ENCODE measurements around the gene TMEM151B. TPM values are rescaled to one million over a fixed set of nuclear protein-coding genes. Genes with fewer than 3 reads are reported as not detected.
"Not testable (repeated sequence)": the region's sequence is repeated elsewhere in the genome, so short reads cannot be mapped to it uniquely, and the experiment has no call there.

The TMEM151B gene
- total RNA-seq, 1 donor from 2014 or later = 0.13 TPM

- Histone ChIP-seq H3K27me3 (no peaks in the 10 kb centered on the region), H3K79me2 (ENCODE audit: low read depth) (no peaks in the 10 kb centered on the region), H3K4me2 (no peak overlapping the region), H2AFZ (replicated peaks) (no peak overlapping the region), H4K20me1 (ENCODE audit: low read depth) (no peaks in the 10 kb centered on the region), H3K27ac (no peak overlapping the region), H3K4me3 (no peak overlapping the region), H3K36me3 (no peaks in the 10 kb centered on the region), H3F3A (ENCODE audit: low read depth) (no peaks in the 10 kb centered on the region), H3K9me3 (ENCODE audit: low read depth) (no peaks in the 10 kb centered on the region), H3K4me1 (no peaks in the 10 kb centered on the region), H3K9ac (no peak overlapping the region)
- H3K9me3 Mint-ChIP-seq = no peaks in the 10 kb centered on the region
- no peaks in the 10 kb centered on the region for H3K27me3 Mint-ChIP-seq (ENCODE audit: insufficient read depth, low read depth)
- no peak overlapping the region for H3K27ac Mint-ChIP-seq
- no peaks in the 10 kb centered on the region for H3K36me3 Mint-ChIP-seq
- TF ChIP-seq EZH2phosphoT487 (IDR thresholded peaks at IDR 0.05) (no peak), EZH2 (IDR thresholded peaks at IDR 0.05) (no peak)
- no peak overlapping the region for H3K4me3 Mint-ChIP-seq
- no peak for DNase-seq (ENCODE audit: low spot score)
- peaks cover 2% of the 10 kb centered on the region for H3K4me1 Mint-ChIP-seq
Observed at GRCh38 chr6:44321210-44321609, 51.0 kb downstream of the TMEM151B start.

- Mint-ChIP-seq H3K4me3 (no peak overlapping the region), H3K9me3 (no peaks in the 10 kb centered on the region), H3K27ac (no peak overlapping the region), H3K4me1 (peaks cover 17% of the 10 kb centered on the region), H3K27me3 (ENCODE audit: insufficient read depth, low read depth) (peaks cover 6% of the 10 kb centered on the region), H3K36me3 (no peaks in the 10 kb centered on the region)
- DNase-seq (ENCODE audit: low spot score) = no peak
- Histone ChIP-seq H3K36me3 (no peaks in the 10 kb centered on the region), H3K27ac (no peak overlapping the region), H4K20me1 (ENCODE audit: low read depth) (no peaks in the 10 kb centered on the region), H3K4me2 (no peak overlapping the region), H3K4me1 (peaks cover 13% of the 10 kb centered on the region), H3K79me2 (ENCODE audit: low read depth) (no peaks in the 10 kb centered on the region), H3K27me3 (peaks cover 7% of the 10 kb centered on the region), H3K9ac (no peak overlapping the region), H3K4me3 (no peak overlapping the region), H3K9me3 (ENCODE audit: low read depth) (no peaks in the 10 kb centered on the region), H3F3A (ENCODE audit: low read depth) (no peaks in the 10 kb centered on the region), H2AFZ (replicated peaks) (no peak overlapping the region)
- TF ChIP-seq CTCF (IDR thresholded peaks at IDR 0.05) (no peak), EZH2 (IDR thresholded peaks at IDR 0.05) (no peak), EZH2phosphoT487 (IDR thresholded peaks at IDR 0.05) (no peak)
Observed at GRCh38 chr6:44327096-44327495, 56.8 kb downstream of the TMEM151B start.

GRCh38 chr6:44327760-44328159 is 57.5 kb downstream of the TMEM151B start:
- no peaks in the 10 kb centered on the region for H3K9me3 ChIP-seq (ENCODE audit: low read depth)
- peaks cover 23% of the 10 kb centered on the region for H3K4me1 Mint-ChIP-seq
- H3K4me1 ChIP-seq = peaks cover 13% of the 10 kb centered on the region
- no peaks in the 10 kb centered on the region for H4K20me1 ChIP-seq (ENCODE audit: low read depth)
- H3K79me2 ChIP-seq (ENCODE audit: low read depth) = no peaks in the 10 kb centered on the region
- H2AFZ ChIP-seq (replicated peaks) = peak overlapping the region; percentile 38
- H3K27ac Mint-ChIP-seq = peak overlapping the region; percentile 24
- peak overlapping the region; percentile 39 for H3K4me3 Mint-ChIP-seq
- TF ChIP-seq EZH2phosphoT487 (IDR thresholded peaks at IDR 0.05) = no peak
- no peak for TF ChIP-seq EZH2 (IDR thresholded peaks at IDR 0.05)
- no peak for TF ChIP-seq CTCF (IDR thresholded peaks at IDR 0.05)
- H3K4me3 ChIP-seq = peak overlapping the region; percentile 38
- H3K4me2 ChIP-seq = peak overlapping the region; percentile 76
- H3K27me3 ChIP-seq = peaks cover 7% of the 10 kb centered on the region
- no peaks in the 10 kb centered on the region for H3K36me3 Mint-ChIP-seq
- H3F3A ChIP-seq (ENCODE audit: low read depth) = no peaks in the 10 kb centered on the region
- H3K27ac ChIP-seq = no peak overlapping the region
- H3K27me3 Mint-ChIP-seq (ENCODE audit: insufficient read depth, low read depth) = peaks cover 6% of the 10 kb centered on the region
- H3K9ac ChIP-seq = no peak overlapping the region
- no peaks in the 10 kb centered on the region for H3K36me3 ChIP-seq
- no peaks in the 10 kb centered on the region for H3K9me3 Mint-ChIP-seq
- no peak for DNase-seq (ENCODE audit: low spot score)

GRCh38 chr6:44328203-44328602 is 58.0 kb downstream of the TMEM151B start:
- Mint-ChIP-seq H3K4me1 (peaks cover 28% of the 10 kb centered on the region), H3K4me3 (peak overlapping the region; percentile 39), H3K27ac (peak overlapping the region; percentile 24)
- H3K27me3 Mint-ChIP-seq (ENCODE audit: insufficient read depth, low read depth); H3K27ac ChIP-seq; DNase-seq (ENCODE audit: low spot score); H4K20me1 ChIP-seq (ENCODE audit: low read depth); H3K27me3 ChIP-seq; H3K79me2 ChIP-seq (ENCODE audit: low read depth); H3K9me3 Mint-ChIP-seq; H3K9ac ChIP-seq; H3K36me3 Mint-ChIP-seq; H3K9me3 ChIP-seq (ENCODE audit: low read depth); H3K36me3 ChIP-seq; H3F3A ChIP-seq (ENCODE audit: low read depth): not testable (repeated sequence)
- H3K4me3 ChIP-seq = peak overlapping the region; percentile 38
- H3K4me1 ChIP-seq = peaks cover 13% of the 10 kb centered on the region
- peak overlapping the region; percentile 76 for H3K4me2 ChIP-seq
- H2AFZ ChIP-seq (replicated peaks) = peak overlapping the region; percentile 38
